ENCODE results near the gene IST1.

- TF ChIP-seq POLR2A (IDR thresholded peaks at IDR 0.05): no peak
- TF ChIP-seq, protein P1, sequence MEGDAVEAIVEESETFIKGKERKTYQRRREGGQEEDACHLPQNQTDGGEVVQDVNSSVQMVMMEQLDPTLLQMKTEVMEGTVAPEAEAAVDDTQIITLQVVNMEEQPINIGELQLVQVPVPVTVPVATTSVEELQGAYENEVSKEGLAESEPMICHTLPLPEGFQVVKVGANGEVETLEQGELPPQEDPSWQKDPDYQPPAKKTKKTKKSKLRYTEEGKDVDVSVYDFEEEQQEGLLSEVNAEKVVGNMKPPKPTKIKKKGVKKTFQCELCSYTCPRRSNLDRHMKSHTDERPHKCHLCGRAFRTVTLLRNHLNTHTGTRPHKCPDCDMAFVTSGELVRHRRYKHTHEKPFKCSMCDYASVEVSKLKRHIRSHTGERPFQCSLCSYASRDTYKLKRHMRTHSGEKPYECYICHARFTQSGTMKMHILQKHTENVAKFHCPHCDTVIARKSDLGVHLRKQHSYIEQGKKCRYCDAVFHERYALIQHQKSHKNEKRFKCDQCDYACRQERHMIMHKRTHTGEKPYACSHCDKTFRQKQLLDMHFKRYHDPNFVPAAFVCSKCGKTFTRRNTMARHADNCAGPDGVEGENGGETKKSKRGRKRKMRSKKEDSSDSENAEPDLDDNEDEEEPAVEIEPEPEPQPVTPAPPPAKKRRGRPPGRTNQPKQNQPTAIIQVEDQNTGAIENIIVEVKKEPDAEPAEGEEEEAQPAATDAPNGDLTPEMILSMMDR (IDR thresholded peaks at IDR 0.05): no peak
Observed at GRCh38 chr16:71867939-71868338, 27.4 kb upstream of the IST1 start.

Measured in body of pancreas (tissue), 4 donors.